Stimulated activated CD4-positive, alpha-beta T cell treated with anti-CD3 and anti-CD28 coated beads, TNF-alpha, amount 100 ng/mL, for 1 hour (primary cell): Measurements from ENCODE around the gene ACSF2.

Source experiments
- DNase-seq, 3 donors: peaks; one replicate each; pipeline ENCODE4 v3.0.0-alpha.2; 2020; ENCODE audit warnings: low read depth in 3 of 3, low spot score in 1 of 3

The ACSF2 gene

GRCh38 chr17:50520483-50520882 is 94.5 kb downstream of the ACSF2 start:
- no peak for DNase-seq

- DNase-seq: no peak
These were observed 95.5 kb downstream of the ACSF2 start for GRCh38 chr17:50521514-50521913.

- DNase-seq: no peak
These were observed 96.7 kb downstream of the ACSF2 start for GRCh38 chr17:50522766-50523165.

- DNase-seq: no peak
These were observed 97.2 kb downstream of the ACSF2 start for GRCh38 chr17:50523208-50523607.
